ENCODE data around the gene TMEM252. TPM values are rescaled to one million over a fixed set of nuclear protein-coding genes. Genes with fewer than 3 reads are reported as not detected.

The TMEM252 gene
- polyA plus RNA-seq, 3 donors: 0.34 TPM; not detected in 2

- no peak overlapping the region for H3K27ac ChIP-seq (ENCODE audit: low read depth, low read length)
Measured at GRCh38 chr9:68546596-68547390, 6.1 kb upstream of the TMEM252 start.

GRCh38 chr9:68545033-68545705 lies 4.5 kb upstream of the TMEM252 start:
- no peak overlapping the region for H3K27ac ChIP-seq (ENCODE audit: low read depth, low read length)
- WGBS, 3 donors: 88 to 93% (median 89%) methylated on average over 3 of the region's 3 CpGs

More at GRCh38 chr9:68546596-68547390, 6.1 kb upstream of the TMEM252 start:
- 26 to 79% (median 28%) methylated on average over 6 of the region's 6 CpGs for WGBS, 3 donors

GRCh38 chr9:68541568-68541967 lies 885 bp upstream of the TMEM252 start:
- H3K27ac ChIP-seq (ENCODE audit: low read depth, low read length): no peak overlapping the region
- WGBS, 3 donors: 41 to 53% (median 45%) methylated on average over 2 of the region's 2 CpGs

GRCh38 chr9:68538200-68538599 lies 2.5 kb downstream of the TMEM252 start:
- no peak overlapping the region for H3K27ac ChIP-seq (ENCODE audit: low read depth, low read length)
- 66 to 89% (median 67%) methylated on average over 3 of the region's 3 CpGs for WGBS, 3 donors

GRCh38 chr9:68537616-68537880 lies 3.1 kb downstream of the TMEM252 start:
- no peak overlapping the region for H3K27ac ChIP-seq (ENCODE audit: low read depth, low read length)
- WGBS, 3 donors: 81 to 94% (median 92%) methylated on average over 1 of the region's 1 CpG

GRCh38 chr9:68536876-68537615 lies 3.6 kb downstream of the TMEM252 start:
- H3K27ac ChIP-seq (ENCODE audit: low read depth, low read length): no peak overlapping the region
- WGBS, 3 donors: 75 to 80% (median 78%) methylated on average over 10 of the region's 10 CpGs

GRCh38 chr9:68533678-68534077 lies 7.0 kb downstream of the TMEM252 start:
- no peak overlapping the region for H3K27ac ChIP-seq (ENCODE audit: low read depth, low read length)
- 69 to 84% (median 71%) methylated on average over 3 of the region's 3 CpGs for WGBS, 3 donors

GRCh38 chr9:68532131-68532530 lies 8.6 kb downstream of the TMEM252 start:
- no peak overlapping the region for H3K27ac ChIP-seq (ENCODE audit: low read depth, low read length)
- 68 to 84% (median 72%) methylated on average over 4 of the region's 4 CpGs for WGBS, 3 donors

- WGBS, 3 donors: 26 to 56% (median 54%) methylated on average over 7 of the region's 7 CpGs
- no peak overlapping the region for H3K27ac ChIP-seq (ENCODE audit: low read depth, low read length)
Measured at GRCh38 chr9:68530618-68531017, 10.1 kb downstream of the TMEM252 start.

GRCh38 chr9:68523367-68523936 lies 17.2 kb downstream of the TMEM252 start:
- H3K27ac ChIP-seq (ENCODE audit: low read depth, low read length): no peak overlapping the region

GRCh38 chr9:68522954-68523353 lies 17.7 kb downstream of the TMEM252 start:
- no peak overlapping the region for H3K27ac ChIP-seq (ENCODE audit: low read depth, low read length)
- WGBS, 3 donors: 74 to 97% (median 92%) methylated on average over 3 of the region's 3 CpGs

More at GRCh38 chr9:68523367-68523936, 17.2 kb downstream of the TMEM252 start:
- WGBS, 3 donors: 48 to 88% (median 86%) methylated on average over 4 of the region's 4 CpGs

- WGBS, 3 donors: 43 to 67% (median 49%) methylated on average over 4 of the region's 4 CpGs
- H3K27ac ChIP-seq (ENCODE audit: low read depth, low read length): no peak overlapping the region
Measured at GRCh38 chr9:68522131-68522530, 18.6 kb downstream of the TMEM252 start.

GRCh38 chr9:68515326-68516017 lies 25.2 kb downstream of the TMEM252 start:
- H3K27ac ChIP-seq (ENCODE audit: low read depth, low read length): no peak overlapping the region
- 86 to 92% (median 88%) methylated on average over 4 of the region's 4 CpGs for WGBS, 3 donors

- H3K27ac ChIP-seq (ENCODE audit: low read depth, low read length): no peak overlapping the region
- 91 to 97% (median 94%) methylated on average over 4 of the region's 4 CpGs for WGBS, 3 donors
Measured at GRCh38 chr9:68513981-68514380, 26.7 kb downstream of the TMEM252 start.

GRCh38 chr9:68513385-68513784 lies 27.3 kb downstream of the TMEM252 start:
- H3K27ac ChIP-seq (ENCODE audit: low read depth, low read length): no peak overlapping the region

GRCh38 chr9:68509689-68510088 lies 31.0 kb downstream of the TMEM252 start:
- H3K27ac ChIP-seq (ENCODE audit: low read depth, low read length): no peak overlapping the region

More at GRCh38 chr9:68513385-68513784, 27.3 kb downstream of the TMEM252 start:
- 68 to 80% (median 76%) methylated on average over 3 of the region's 3 CpGs for WGBS, 3 donors

GRCh38 chr9:68508547-68508946 lies 32.1 kb downstream of the TMEM252 start:
- 68 to 84% (median 82%) methylated on average over 2 of the region's 2 CpGs for WGBS, 3 donors
- H3K27ac ChIP-seq (ENCODE audit: low read depth, low read length): no peak overlapping the region

GRCh38 chr9:68507806-68508145 lies 32.9 kb downstream of the TMEM252 start:
- WGBS, 3 donors: 50 to 61% (median 56%) methylated on average over 2 of the region's 2 CpGs
- no peak overlapping the region for H3K27ac ChIP-seq (ENCODE audit: low read depth, low read length)

All from adipose tissue (tissue), 3 donors.